ENCODE measurements around the gene PTBP2.

PTBP2 gene, protein sequence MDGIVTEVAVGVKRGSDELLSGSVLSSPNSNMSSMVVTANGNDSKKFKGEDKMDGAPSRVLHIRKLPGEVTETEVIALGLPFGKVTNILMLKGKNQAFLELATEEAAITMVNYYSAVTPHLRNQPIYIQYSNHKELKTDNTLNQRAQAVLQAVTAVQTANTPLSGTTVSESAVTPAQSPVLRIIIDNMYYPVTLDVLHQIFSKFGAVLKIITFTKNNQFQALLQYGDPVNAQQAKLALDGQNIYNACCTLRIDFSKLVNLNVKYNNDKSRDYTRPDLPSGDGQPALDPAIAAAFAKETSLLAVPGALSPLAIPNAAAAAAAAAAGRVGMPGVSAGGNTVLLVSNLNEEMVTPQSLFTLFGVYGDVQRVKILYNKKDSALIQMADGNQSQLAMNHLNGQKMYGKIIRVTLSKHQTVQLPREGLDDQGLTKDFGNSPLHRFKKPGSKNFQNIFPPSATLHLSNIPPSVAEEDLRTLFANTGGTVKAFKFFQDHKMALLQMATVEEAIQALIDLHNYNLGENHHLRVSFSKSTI

DNA sequence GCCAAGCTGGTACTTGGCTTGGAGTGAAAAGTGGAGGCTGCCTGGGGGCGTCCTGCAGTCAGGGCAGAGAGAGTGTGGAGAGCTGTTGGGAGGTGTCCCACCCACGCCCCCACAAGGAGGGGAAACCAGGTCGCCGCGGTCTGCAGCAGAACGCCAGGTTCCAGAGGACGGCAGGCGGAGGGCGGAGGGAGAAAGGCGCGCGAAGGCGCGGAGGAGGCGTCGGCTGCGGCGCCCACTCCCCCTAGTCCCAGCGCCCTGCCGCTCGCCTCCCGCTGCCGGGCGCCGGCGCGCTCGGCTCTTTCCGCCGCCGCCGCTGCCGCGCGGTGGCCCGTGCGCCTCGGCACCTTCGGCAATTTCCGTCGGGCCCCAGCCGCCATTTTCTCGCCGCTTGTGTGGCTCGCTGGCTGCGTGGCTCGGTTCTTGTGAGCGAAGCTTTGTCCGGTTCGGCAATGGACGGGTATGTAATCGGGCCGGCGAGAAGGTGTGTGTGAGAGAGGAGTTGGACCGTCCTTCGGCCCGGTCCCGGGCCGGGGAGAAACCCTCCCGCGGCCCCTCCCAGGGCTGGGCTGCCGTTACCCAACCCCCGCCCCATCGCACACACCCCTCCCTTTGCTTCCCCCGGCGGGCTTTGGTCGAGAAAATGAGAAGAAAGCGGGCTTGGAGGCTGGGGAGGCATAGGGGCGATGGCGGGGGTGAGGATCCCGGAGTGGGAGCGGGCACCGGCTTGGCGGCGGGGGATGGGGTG is at the start of gene PTBP2:
Gene PTBP2 (plus strand): TSS at position 369 of the 745 bp plus-strand sequence. CDS start 81 bp downstream, at position 450.
- in situ Hi-C loops (cut with HindIII; ENCODE audit: low sequenced_read_pairs), result no loop called here

DNA sequence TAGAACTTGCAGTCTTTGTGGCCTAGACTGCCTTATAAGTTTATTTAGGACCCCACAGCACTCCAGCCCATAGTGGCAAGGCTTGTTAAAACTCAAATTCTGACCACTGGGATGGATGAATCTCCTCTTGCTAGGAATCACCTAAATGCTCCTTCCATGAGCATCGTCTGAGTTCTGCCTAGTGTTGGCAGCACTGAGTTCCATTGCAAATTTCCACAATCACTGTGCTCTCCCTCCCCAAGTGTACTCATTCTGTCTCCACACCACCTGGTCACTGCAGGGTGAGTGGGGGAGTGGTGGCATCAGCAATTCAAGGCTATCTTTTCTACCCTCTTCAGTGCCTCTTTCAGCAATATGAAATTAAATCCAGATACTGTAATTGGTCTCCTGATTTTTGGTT is 46.7 kb upstream of the PTBP2 start:
- in situ Hi-C loops (cut with HindIII; ENCODE audit: low sequenced_read_pairs), result no loop called here

DNA sequence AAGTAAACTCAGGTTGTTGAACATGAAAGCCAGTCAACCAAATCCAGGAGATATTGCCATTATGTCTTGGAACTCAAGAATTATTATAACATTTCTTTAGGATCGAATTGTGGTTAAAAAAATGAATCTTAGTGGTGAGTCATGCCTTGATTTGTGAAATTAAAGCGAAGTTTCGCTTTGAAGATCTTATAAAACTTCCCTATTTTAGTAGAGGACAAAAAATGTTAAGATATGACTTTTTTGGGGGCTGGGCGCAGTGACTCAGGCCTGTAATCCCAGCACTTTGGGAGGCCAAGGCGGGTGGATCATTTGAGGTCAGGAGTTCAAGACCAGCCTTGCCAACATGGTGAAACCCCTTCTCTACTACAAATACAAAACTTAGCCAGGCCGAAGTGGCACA is 39.5 kb upstream of the PTBP2 start:
- in situ Hi-C loops (cut with HindIII; ENCODE audit: low sequenced_read_pairs), result no loop called here

DNA sequence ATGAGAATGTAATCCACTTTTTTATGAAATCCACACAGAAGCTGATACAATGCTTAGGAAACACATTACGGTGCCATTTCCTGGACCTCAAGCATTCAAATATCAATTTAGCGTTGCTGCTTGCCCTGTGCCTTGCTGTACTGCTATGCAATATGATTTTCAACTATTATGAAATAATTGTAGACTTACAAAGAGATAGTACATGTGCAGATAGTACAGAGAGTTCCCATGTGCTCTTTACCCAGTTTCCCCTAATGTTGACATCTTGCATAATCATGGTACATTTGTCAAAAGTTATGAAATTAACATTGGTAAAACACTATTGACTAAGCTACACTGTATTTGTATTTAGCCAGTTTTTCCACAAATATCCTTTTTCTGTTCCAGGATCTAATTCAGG is 37.7 kb upstream of the PTBP2 start:
- in situ Hi-C loops (cut with HindIII; ENCODE audit: low sequenced_read_pairs), result no loop called here

DNA sequence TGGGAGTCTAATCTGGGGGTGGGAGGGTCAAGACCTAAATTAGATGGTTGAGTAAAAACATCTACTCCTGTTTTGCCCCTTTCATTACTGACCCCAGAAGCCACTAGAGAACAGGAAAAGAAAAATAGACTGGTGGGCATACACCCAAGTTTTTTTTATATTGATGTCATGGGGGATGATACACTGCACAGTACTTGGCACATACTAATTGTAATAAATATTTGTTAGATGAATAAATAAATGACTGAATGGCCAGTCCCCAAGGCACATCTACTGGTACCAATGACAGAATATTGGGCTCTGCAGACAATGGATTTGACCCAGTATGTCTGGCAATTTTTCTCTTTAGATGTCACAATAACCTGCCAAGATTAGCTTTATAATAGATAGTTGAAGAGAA is 36.8 kb upstream of the PTBP2 start:
- in situ Hi-C loops (cut with HindIII; ENCODE audit: low sequenced_read_pairs), result no loop called here

DNA sequence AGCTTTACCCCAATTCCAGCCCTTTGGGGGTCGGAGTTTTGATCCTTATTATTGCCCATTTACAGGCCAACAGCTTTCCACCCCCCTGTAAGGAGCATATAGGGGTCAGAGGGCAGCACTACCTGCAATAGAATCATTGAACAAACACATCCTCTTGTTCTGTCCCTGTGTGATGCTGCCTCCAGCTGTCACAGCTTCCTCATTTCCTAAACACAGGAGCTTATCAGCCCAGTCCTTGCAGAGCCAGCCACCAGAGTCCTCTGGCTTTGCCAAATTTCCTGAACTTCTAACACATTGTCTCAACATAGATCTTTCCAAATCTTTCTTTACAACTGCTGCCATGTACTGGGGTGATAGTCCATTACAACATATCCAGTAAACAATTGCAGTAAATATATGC is 32.8 kb upstream of the PTBP2 start:
- in situ Hi-C loops (cut with HindIII; ENCODE audit: low sequenced_read_pairs), result no loop called here

DNA sequence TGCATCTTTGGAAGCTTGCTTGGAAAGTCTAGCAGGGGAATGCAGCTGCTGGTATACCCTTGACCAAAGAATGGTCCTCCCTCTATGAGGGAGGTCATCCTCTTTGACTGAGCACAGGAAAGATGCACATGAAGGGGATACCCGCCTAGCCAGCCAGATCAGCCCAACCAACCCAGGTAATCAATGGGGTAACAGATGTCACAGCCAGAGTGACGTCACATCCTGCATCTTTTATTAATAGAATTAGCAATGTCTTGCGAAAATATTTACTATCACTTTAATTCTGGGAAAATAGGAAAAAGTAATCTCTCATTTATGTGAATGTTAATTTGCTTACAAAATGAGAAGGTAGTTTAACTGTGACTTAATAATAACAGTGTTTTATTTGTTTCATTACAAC is 25.6 kb upstream of the PTBP2 start:
- in situ Hi-C loops (cut with HindIII; ENCODE audit: low sequenced_read_pairs), result no loop called here

DNA sequence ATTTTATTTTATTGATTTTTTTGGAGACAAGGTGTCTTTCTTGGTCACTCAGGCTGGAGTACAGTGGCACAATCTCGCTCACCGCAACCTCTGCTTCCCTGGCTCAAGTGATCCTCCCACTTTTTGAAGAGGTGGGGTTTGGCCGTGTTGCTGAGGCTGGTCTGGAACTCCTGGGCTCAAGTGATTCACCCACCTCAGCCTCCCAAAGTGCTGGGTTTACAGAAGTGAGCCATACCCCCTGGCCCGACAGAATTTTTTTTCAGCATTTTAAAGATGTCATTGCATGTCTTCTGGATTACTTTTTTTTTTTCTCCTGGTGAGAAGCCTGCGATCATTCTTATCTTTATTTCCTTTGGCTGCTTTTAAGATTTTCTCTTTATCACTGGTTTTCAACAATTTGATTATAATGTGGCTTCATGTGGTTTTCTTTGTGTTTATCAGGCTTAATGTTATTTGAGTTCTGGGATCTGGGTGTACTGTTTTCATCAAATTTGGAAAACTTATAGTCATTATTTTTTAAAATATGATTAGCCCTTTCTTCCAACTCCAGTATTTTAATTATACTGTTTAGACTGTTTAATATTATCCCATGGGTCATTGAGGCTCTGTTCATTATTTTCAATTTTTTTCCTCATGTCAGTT is 23.1 kb upstream of the PTBP2 start:
- in situ Hi-C loops (cut with HindIII; ENCODE audit: low sequenced_read_pairs), result no loop called here

DNA sequence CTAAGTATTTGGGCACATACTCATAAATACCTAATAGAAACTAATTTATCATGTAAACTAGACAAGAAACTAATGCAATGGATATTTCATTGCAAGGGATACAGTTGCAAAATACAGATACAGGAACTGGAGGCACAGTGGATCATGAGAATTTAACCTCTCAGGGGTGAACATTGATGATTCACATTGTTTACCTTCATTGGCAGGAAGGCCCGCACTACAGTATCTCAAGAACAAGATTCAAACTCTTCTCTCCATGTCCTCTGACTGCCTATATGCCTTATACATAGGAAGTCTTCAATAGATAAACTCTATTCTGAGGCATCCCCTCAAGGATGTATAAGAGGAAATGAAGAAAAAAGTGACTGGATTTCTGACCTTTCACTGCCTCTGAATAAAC is 18.4 kb upstream of the PTBP2 start:
- in situ Hi-C loops (cut with HindIII; ENCODE audit: low sequenced_read_pairs), result no loop called here

DNA sequence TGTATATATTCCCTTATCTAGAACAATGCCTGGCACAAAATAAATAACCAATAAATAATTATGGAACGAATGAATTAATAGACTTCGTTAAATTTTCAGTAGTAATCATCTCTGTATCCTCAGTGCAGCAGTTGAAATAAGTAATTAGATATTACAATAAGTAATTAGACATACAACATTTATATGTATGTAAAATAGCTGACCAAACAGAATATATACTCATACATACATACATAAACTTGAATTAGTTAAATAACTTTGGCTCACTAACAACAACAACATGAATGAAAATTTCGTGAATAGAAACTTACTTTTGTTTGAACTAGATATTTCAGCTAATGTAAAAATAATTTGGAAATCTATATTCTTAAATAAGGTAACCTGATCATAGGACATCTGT is 14.6 kb upstream of the PTBP2 start:
- in situ Hi-C loops (cut with HindIII; ENCODE audit: low sequenced_read_pairs), result no loop called here

DNA sequence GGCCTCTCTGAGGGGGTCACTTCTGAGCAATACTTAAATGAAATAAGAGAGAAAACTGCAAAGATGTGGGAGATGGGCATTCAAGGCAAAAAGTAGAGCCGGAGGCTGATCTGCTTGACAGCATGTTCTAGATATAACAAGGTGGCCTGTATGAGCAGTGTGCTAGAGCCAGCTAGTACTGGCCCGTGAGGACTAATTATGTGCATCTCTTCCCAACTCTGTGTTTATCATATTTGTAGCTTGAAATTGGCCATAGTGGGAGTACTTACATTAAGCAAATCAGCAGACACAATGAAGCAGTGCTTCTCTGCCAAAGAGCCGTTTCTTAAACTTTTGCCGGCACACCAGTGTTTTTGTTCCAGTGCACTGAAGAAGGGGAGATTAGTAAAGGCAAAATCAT is 13.1 kb upstream of the PTBP2 start:
- in situ Hi-C loops (cut with HindIII; ENCODE audit: low sequenced_read_pairs), result no loop called here

DNA sequence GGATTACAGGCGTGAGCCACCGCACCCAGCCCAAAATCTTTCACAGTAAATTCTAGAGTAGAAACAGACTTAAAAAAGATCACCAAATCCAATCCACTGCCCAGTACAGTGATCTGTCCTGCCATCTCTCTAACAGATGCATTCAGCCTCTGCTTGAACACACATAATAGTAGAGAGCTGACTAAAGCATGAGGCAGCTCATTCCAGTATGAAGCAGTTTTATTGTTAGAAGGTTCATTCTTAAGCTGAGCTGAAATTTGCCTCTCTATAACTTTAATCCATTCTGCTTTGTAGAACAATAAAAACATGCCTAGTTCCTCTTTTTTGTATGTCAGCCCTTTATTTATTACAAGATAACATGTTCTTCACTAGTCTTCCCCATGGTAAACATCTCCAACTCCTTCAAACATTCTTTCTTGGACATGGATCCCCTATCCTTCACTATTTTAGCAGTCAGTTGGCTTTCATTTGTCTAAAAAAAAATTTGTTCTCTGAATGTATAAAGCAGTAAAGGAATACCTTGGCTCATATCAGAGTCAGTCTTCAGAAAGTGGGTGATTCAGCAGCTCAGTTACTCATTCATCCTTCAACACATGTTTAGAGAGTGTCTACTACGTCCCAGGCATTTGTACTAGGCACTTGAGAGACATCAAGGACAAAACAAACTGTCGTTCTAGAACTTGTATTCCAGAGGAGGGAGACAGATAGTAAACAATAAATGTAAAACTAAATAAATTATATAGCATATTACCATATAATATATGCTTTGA is 10.7 kb upstream of the PTBP2 start:
- in situ Hi-C loops (cut with HindIII; ENCODE audit: low sequenced_read_pairs), result no loop called here

DNA sequence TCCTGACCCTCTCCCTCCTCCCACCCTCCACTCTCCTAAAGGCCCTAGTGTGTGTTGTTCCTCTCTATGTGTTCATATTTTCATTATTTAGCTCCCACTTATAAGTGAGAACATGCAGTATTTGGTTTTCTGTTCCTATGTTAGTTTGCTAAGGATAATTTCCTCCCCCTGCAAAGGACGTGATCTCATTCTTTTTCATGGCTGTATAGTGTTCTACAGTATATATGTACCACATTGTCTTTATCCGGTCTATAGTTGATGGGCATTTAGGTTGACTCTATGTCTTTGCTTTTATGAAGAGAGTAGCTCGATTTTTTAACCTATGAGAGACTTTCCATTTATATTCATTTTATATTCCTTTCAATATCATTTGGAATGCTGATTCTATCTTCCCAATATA is 7.9 kb upstream of the PTBP2 start:
- in situ Hi-C loops (cut with HindIII; ENCODE audit: low sequenced_read_pairs), result no loop called here

DNA sequence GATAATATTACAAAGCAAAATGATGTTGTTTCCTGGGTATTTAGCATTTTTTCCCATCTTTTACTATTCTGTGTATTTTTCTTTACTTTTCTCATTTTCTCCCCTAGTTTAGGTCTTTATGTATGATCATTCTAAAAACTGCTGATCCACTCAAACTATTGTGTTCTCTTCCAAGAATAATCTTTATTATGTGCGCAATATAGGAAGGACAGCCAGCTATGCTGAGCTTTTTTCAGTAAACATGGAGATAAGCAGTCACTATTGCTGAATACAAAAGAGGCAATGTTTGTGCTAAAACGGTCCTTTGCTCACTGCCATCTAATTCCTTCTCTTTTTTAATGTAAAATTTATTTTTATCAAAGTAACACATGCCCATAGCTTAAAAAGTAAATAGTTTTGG is 6.7 kb upstream of the PTBP2 start:
- in situ Hi-C loops (cut with HindIII; ENCODE audit: low sequenced_read_pairs), result no loop called here

DNA sequence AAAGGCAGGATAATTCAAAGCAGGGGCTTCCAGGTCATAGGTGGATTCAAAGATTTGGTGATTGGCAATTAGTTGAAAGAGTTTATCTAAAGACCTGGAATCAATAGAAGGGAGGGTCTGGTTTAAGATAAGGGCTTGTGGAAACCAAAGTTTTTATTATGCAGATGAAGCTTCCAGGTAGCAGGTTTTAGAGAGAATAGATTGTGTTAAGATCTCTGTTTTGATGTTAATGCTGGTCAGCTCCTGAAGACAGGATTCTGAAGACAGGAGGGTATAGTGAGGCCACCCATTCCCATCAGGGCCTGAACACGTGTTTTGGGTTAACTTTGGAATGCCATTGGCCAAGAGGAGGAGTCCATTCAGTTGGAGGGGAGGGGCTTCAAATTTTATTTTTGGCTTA is 6.1 kb upstream of the PTBP2 start:
- in situ Hi-C loops (cut with HindIII; ENCODE audit: low sequenced_read_pairs), result no loop called here

DNA sequence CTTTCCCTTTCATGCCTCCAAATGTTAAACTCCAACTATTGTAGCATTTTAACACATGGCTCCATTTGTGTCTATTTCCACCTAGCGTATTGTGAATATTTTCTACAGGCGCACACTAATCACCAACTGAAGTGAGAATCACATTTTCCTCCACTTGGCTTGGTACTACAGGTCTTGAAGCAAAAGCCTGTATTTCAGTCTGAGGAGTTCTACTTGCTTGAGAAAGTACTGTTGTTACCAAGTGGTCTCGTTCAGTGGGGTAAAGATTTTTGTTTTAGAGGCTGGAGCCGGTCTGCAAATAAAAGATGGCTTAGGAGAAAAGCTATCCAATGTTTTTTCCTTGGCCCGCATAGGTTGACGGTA is 550 bp upstream of the PTBP2 start:
- in situ Hi-C loops (cut with HindIII; ENCODE audit: low sequenced_read_pairs), result no loop called here

DNA sequence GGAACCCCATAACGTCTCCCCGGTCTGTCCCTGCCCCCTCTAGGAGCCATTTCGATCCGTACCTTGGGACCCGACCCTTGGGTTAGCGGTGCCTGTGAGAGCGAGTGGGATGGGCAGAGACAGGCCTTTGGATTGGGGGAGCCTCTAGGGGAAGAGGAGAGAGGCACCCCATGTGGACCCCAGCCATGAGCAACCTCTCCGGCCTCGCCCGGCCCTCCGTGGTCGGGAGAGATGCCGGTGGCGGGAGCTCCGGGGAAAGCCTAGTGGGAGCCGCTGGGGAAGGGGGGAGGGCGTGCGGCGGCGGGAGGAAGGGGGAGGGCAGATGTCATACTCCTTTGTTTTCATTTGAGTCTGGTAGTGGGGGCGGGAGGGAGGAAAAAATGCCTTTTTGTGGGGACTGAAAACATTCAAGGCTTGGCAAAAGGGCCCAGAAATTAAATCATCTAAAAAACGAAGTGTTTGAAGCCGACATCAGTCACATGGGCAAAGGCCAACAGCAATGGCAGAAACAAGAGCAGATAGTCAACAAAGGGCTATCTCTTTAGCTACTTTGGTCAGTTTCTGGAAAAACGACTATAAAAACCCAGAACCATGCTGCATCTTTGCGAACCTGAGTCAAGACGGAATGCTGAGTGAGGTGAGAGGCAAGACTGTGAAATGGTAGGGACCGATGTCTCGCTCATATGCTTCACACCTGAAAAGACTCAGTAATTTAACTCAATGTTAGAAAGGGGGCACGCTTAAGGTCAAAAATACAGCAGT is 758 bp downstream of the PTBP2 start:
- in situ Hi-C loops (cut with HindIII; ENCODE audit: low sequenced_read_pairs), result no loop called here

DNA sequence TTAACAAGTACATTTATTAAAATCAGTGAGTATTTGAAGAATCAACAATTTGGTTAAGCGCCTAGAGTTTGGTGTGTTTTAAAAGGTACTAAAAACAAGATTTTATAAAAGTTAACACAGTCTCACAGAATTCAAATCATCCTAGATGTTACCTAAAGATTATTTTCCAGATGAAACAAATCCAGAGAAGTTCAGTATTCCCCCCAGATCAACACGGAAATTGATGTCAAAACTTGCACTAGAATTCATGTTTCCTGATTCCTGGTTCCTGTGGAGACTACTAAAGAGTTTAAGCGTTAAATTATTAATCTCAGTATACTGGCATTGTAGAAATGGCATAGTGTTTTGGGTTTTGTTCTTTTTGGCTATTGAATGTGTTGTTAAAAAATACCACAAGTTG is 1.4 kb downstream of the PTBP2 start:
- in situ Hi-C loops (cut with HindIII; ENCODE audit: low sequenced_read_pairs), result no loop called here

DNA sequence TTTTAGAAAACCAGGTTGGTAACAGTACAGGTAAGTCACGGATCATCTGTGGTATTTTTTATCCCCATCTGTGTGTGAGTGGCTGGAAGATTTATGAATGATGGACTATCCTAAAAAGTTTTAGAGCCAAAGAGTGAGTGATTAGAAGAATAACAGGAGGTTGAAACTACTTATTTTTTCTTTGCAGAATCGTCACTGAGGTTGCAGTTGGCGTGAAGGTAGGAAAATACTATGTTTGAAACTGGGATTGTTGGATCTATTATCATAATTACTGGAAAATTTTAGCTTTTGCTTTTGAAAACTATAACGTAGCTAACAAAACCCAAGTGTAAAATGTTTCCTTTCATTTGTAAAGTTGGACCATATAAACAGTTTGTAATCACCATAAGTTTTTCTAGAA is 1.8 kb downstream of the PTBP2 start:
- in situ Hi-C loops (cut with HindIII; ENCODE audit: low sequenced_read_pairs), result no loop called here

DNA sequence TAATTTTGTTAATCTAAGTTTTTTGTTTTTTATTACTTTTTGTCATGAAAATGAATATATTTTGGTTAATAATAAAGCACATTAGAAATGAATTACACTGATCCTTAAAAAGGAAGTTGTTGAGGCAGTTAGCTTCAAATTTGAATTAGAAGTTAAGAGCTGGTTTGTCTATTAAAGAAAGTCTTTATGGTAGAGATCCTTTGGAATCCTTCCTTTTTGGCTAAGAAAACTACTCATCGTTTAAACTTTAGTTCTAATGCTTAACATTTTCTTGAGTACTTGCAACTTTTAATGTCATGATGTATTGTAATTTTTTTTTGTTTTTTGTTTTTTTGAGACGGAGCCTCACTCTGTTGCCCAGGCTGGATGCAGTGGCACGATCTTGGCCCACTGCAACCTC is 2.4 kb downstream of the PTBP2 start:
- in situ Hi-C loops (cut with HindIII; ENCODE audit: low sequenced_read_pairs), result no loop called here

Data from DLD1 (cell line).